ENCODE results near the gene ABCD1. TPM values are rescaled to one million over a fixed set of nuclear protein-coding genes. Genes with fewer than 3 reads are reported as not detected.
A peak's percentile ranks its signal among the peaks of the same experiment; 100 is the strongest.

ABCD1 gene
- total RNA-seq, 1 donor from 2014 or later, result 15.3 TPM

GRCh38 chrX:153719238-153719637 is 5.4 kb upstream of the ABCD1 start:
- Histone ChIP-seq H3K27me3 (ENCODE audit: control insufficient read depth, insufficient read depth, low read length) (no peaks in the 10 kb centered on the region), H3K4me3 (ENCODE audit: low read depth, low read length) (no peak overlapping the region), H3K36me3 (ENCODE audit: control insufficient read depth, insufficient read depth, low read length) (peaks cover 1% of the 10 kb centered on the region)
- TF ChIP-seq CTCF (IDR thresholded peaks at IDR 0.05; ENCODE audit: insufficient read depth, low read length, poor library complexity, severe bottlenecking), result no peak
- DNase-seq (ENCODE audit: low read depth), result no peak

DNA sequence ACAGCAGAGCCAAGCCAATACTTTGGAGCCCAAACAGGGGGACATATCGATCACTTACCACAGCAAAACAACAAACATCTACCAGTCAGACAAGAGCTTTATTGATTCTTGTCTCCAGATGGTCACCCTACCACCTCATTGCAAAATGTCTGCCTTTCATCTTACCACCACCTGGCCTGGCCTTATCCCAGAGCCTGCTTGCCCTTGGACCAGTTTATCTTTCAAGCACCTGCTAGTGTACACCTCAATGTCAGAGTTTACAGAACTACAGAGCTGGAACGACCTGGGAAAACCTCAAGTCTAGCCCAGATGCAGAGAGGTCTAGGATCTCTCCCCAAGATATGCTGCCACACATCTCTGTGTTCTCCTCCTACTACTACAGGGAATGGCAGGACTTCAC is 5.0 kb upstream of the ABCD1 start:
- no peak for DNase-seq (ENCODE audit: low read depth)
- peaks cover 1% of the 10 kb centered on the region for H3K36me3 ChIP-seq (ENCODE audit: control insufficient read depth, insufficient read depth, low read length)
- TF ChIP-seq CTCF (IDR thresholded peaks at IDR 0.05; ENCODE audit: insufficient read depth, low read length, poor library complexity, severe bottlenecking), result no peak
- no peak overlapping the region for H3K4me3 ChIP-seq (ENCODE audit: low read depth, low read length)
- H3K27me3 ChIP-seq (ENCODE audit: control insufficient read depth, insufficient read depth, low read length), result no peaks in the 10 kb centered on the region

DNA sequence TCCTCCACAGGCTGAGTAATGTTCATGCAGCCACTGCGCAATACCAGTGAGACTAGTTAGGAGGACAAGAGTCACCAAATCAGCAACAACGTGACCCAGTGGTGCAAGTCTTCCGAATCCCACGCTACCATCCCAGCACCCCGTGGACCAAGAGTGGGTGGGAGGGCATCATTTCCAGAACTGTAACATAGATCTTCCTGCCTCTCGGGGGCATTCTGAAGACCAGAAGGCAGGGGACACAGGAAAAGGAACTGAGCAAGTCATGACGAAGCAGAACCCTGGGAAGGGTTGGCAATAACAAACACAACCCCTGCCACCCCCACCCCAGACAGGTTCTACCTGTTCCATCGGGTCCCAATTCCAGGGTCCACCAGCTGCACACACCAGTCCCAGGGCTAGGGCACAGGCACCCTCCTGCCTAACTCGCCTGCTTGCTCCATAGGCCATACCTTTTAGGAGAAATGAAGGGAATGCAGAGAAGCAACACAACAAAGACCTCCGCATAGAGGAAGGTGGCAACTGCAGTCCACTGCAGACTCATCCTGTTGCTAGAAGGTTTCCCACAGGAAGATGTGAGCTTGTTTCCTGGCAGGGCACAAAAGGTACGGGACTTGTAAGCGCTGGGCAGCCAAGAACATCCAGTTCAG is 1.8 kb upstream of the ABCD1 start:
- DNase-seq (ENCODE audit: low read depth), result no peak
- peak overlapping the region; percentile 74 for H3K4me3 ChIP-seq (ENCODE audit: low read depth, low read length)
- TF ChIP-seq CTCF (IDR thresholded peaks at IDR 0.05; ENCODE audit: insufficient read depth, low read length, poor library complexity, severe bottlenecking), result no peak
- peaks cover 1% of the 10 kb centered on the region for H3K36me3 ChIP-seq (ENCODE audit: control insufficient read depth, insufficient read depth, low read length)
- no peaks in the 10 kb centered on the region for H3K27me3 ChIP-seq (ENCODE audit: control insufficient read depth, insufficient read depth, low read length)

- no peaks in the 10 kb centered on the region for H3K27me3 ChIP-seq (ENCODE audit: control insufficient read depth, insufficient read depth, low read length)
- H3K36me3 ChIP-seq (ENCODE audit: control insufficient read depth, insufficient read depth, low read length), result peaks cover 1% of the 10 kb centered on the region
- DNase-seq (ENCODE audit: low read depth), result no peak
- peak; percentile 56 for TF ChIP-seq CTCF (IDR thresholded peaks at IDR 0.05; ENCODE audit: insufficient read depth, low read length, poor library complexity, severe bottlenecking)
- peak overlapping the region; percentile 74 for H3K4me3 ChIP-seq (ENCODE audit: low read depth, low read length)
Measured at GRCh38 chrX:153723351-153724251, 1.1 kb upstream of the ABCD1 start.

DNA sequence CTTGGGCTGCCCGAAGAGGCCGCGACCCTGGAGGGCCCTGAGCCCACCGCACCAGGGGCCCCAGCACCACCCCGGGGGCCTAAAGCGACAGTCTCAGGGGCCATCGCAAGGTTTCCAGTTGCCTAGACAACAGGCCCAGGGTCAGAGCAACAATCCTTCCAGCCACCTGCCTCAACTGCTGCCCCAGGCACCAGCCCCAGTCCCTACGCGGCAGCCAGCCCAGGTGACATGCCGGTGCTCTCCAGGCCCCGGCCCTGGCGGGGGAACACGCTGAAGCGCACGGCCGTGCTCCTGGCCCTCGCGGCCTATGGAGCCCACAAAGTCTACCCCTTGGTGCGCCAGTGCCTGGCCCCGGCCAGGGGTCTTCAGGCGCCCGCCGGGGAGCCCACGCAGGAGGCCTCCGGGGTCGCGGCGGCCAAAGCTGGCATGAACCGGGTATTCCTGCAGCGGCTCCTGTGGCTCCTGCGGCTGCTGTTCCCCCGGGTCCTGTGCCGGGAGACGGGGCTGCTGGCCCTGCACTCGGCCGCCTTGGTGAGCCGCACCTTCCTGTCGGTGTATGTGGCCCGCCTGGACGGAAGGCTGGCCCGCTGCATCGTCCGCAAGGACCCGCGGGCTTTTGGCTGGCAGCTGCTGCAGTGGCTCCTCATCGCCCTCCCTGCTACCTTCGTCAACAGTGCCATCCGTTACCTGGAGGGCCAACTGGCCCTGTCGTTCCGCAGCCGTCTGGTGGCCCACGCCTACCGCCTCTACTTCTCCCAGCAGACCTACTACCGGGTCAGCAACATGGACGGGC is 579 bp downstream of the ABCD1 start:
- peak overlapping the region; percentile 74 for H3K4me3 ChIP-seq (ENCODE audit: low read depth, low read length)
- no peaks in the 10 kb centered on the region for H3K36me3 ChIP-seq (ENCODE audit: control insufficient read depth, insufficient read depth, low read length)
- DNase-seq (ENCODE audit: low read depth), result no peak
- H3K27me3 ChIP-seq (ENCODE audit: control insufficient read depth, insufficient read depth, low read length), result no peaks in the 10 kb centered on the region
- TF ChIP-seq CTCF (IDR thresholded peaks at IDR 0.05; ENCODE audit: insufficient read depth, low read length, poor library complexity, severe bottlenecking), result no peak

All from kidney epithelial cell (primary cell).